Peyer's patch (tissue), 4 donors: ENCODE data around the gene FAT2. TPM values are rescaled to one million over a fixed set of nuclear protein-coding genes. Genes with fewer than 3 reads are reported as not detected.

Experiments
- DNase-seq, 3 donors: peaks; one replicate each; pipeline ENCODE4 v3.0.0-alpha.2; 2017 to 2019
- H3K27ac ChIP-seq, 4 donors: fragments of 200-600 bp; sonication (generic); one replicate each; pipeline ENCODE4 v1.5.1; 2016 to 2019
- H3K27me3 ChIP-seq, 2 donors: fragments of 200-600 bp; sonication (generic); one replicate each; pipeline ENCODE4 v1.5.1; 2019
- H3K36me3 ChIP-seq, 3 donors: fragments of 200-600 bp; sonication (generic); one replicate each; pipeline ENCODE4 v1.5.1; 2016 to 2019
- H3K4me1 ChIP-seq, 4 donors: fragments of 200-600 bp; sonication (generic); one replicate each; pipeline ENCODE4 v1.5.1; 2016 to 2019
- H3K4me3 ChIP-seq, 4 donors: fragments of 200-600 bp; sonication (generic); 1 replicate in 3 of 4; 2 replicates in 1 of 4; pipeline ENCODE4 v1.5.1; 2016 to 2019; ENCODE audit warnings: mild to moderate bottlenecking in 1 of 4
- H3K9me3 ChIP-seq, 4 donors: fragments of 200-600 bp; sonication (generic); one replicate each; pipeline ENCODE4 v1.5.1; 2016 to 2019; ENCODE audit warnings: mild to moderate bottlenecking in 1 of 4
- POLR2A ChIP-seq, 2 donors: fragments of 450-650 bp; IDR thresholded peaks; one replicate each; pipeline ENCODE4 v1.5.1; 2017; ENCODE audit warnings: antibody characterized with exemption in 2 of 2, mild to moderate bottlenecking in 2 of 2, moderate library complexity in 2 of 2
- total RNA-seq, 4 donors: library from RNA; depleted of rRNA; stranded (reverse); fragments of >200 nt; gene quantifications; one replicate each; pipeline ENCODE4 v1.1.0, GENCODE V29; 2016
- TF ChIP-seq, protein P1 (sequence below), 6 experiments: fragments of 450-650 bp in 4 of 6; fragments of 200-600 bp in 2 of 6; sonication (generic) in 1 of 6; IDR thresholded peaks; one replicate each; pipeline ENCODE4 v1.5.1; 2017 to 2019; ENCODE audit warnings: antibody characterized with exemption in 6 of 6, mild to moderate bottlenecking in 3 of 6, moderate library complexity in 1 of 6

FAT2 gene
- total RNA-seq, 4 donors from 2014 or later = under 0.01 TPM; not detected in 3

GRCh38 chr5:151624476-151624875 is 33.3 kb upstream of the FAT2 start:
- no peak overlapping the region for H3K27ac ChIP-seq
- no peak overlapping the region for H3K4me3 ChIP-seq
- DNase-seq = no peak
- H3K27me3 ChIP-seq = no peaks in the 10 kb centered on the region
- no peak for TF ChIP-seq POLR2A (IDR thresholded peaks at IDR 0.05)
- TF ChIP-seq, protein P1, sequence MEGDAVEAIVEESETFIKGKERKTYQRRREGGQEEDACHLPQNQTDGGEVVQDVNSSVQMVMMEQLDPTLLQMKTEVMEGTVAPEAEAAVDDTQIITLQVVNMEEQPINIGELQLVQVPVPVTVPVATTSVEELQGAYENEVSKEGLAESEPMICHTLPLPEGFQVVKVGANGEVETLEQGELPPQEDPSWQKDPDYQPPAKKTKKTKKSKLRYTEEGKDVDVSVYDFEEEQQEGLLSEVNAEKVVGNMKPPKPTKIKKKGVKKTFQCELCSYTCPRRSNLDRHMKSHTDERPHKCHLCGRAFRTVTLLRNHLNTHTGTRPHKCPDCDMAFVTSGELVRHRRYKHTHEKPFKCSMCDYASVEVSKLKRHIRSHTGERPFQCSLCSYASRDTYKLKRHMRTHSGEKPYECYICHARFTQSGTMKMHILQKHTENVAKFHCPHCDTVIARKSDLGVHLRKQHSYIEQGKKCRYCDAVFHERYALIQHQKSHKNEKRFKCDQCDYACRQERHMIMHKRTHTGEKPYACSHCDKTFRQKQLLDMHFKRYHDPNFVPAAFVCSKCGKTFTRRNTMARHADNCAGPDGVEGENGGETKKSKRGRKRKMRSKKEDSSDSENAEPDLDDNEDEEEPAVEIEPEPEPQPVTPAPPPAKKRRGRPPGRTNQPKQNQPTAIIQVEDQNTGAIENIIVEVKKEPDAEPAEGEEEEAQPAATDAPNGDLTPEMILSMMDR (IDR thresholded peaks at IDR 0.05) = no peak
- H3K9me3 ChIP-seq = no peaks in the 10 kb centered on the region
- H3K4me1 ChIP-seq = no peaks in the 10 kb centered on the region
- no peaks in the 10 kb centered on the region for H3K36me3 ChIP-seq

- no peaks in the 10 kb centered on the region for H3K4me1 ChIP-seq
- H3K27ac ChIP-seq = no peak overlapping the region
- no peaks in the 10 kb centered on the region for H3K9me3 ChIP-seq
- no peak overlapping the region for H3K4me3 ChIP-seq
- H3K36me3 ChIP-seq = no peaks in the 10 kb centered on the region
- DNase-seq = no peak
- no peaks in the 10 kb centered on the region for H3K27me3 ChIP-seq
- TF ChIP-seq POLR2A (IDR thresholded peaks at IDR 0.05) = no peak
- TF ChIP-seq, protein P1 (IDR thresholded peaks at IDR 0.05) = no peak
These were observed 31.4 kb upstream of the FAT2 start for GRCh38 chr5:151622367-151623088.

DNA sequence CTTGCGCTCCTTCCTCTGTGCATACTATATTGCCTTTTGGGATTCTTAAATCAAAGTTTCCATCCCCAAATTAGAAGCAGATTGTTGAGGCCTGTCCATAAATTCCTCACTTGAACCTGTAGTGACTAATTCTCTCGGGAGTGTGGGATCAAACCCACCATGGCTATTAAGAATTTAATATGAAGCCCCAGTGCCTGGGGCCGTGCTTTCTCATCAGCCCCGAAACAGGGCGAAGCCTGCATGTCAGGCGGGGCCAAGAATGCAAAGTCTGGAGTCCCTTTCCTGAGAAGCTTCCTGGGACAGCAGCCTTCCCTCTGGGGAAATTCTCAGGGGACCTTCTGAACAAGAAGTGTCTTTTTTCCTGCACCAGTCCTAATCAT is 29.3 kb upstream of the FAT2 start:
- H3K9me3 ChIP-seq = no peaks in the 10 kb centered on the region
- no peaks in the 10 kb centered on the region for H3K4me1 ChIP-seq
- H3K4me3 ChIP-seq = no peak overlapping the region
- H3K27ac ChIP-seq = no peak overlapping the region
- no peaks in the 10 kb centered on the region for H3K27me3 ChIP-seq
- no peak for DNase-seq
- H3K36me3 ChIP-seq = no peaks in the 10 kb centered on the region
- no peak for TF ChIP-seq POLR2A (IDR thresholded peaks at IDR 0.05)
- TF ChIP-seq, protein P1 (IDR thresholded peaks at IDR 0.05) = no peak

GRCh38 chr5:151619812-151620460 is 28.8 kb upstream of the FAT2 start:
- no peak for DNase-seq
- Histone ChIP-seq H3K27ac (no peak overlapping the region), H3K36me3 (no peaks in the 10 kb centered on the region), H3K9me3 (no peaks in the 10 kb centered on the region), H3K4me1 (no peaks in the 10 kb centered on the region), H3K4me3 (no peak overlapping the region), H3K27me3 (no peaks in the 10 kb centered on the region)
- TF ChIP-seq POLR2A (IDR thresholded peaks at IDR 0.05) = no peak
- TF ChIP-seq, protein P1 (IDR thresholded peaks at IDR 0.05) = no peak

DNA sequence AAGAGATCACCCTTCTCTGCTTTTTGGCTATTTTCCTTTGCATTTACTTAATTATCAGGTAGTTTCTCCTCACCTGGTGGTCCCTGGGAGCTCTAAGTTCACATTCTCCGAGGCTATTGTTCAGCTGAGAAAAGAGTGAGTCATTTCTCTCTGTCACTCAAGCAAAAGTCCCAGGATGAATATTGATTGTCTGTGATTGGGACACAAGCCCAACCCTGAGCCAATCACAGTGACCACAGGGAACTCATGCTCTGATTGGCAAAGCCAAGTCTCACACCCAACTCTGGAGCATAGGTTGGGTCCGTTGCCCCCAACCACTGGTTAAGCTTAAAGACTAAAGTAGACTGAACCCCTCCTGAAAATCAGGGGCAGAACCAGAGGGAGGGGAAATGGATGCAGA is 27.8 kb upstream of the FAT2 start:
- Histone ChIP-seq H3K27ac (no peak overlapping the region), H3K4me1 (no peaks in the 10 kb centered on the region), H3K36me3 (no peaks in the 10 kb centered on the region), H3K27me3 (no peaks in the 10 kb centered on the region), H3K9me3 (no peaks in the 10 kb centered on the region), H3K4me3 (no peak overlapping the region)
- TF ChIP-seq, protein P1 (IDR thresholded peaks at IDR 0.05) = no peak
- TF ChIP-seq POLR2A (IDR thresholded peaks at IDR 0.05) = no peak
- no peak for DNase-seq
